NT2/D1 (cell line): ENCODE results near the gene BRINP3.

Experiments
- SUZ12 ChIP-seq: IDR thresholded peaks from 2 replicates; pipeline ENCODE4 v1.6.1; 2011; ENCODE audit not compliant: insufficient read length, insufficient read depth; ENCODE audit errors: extremely low read depth
- YY1 ChIP-seq: IDR thresholded peaks from 2 replicates; pipeline ENCODE4 v1.6.1; 2011; ENCODE audit not compliant: insufficient read length, insufficient read depth
- ZNF274 ChIP-seq: IDR thresholded peaks from 2 replicates; pipeline ENCODE4 v1.6.1; 2011; ENCODE audit warnings: mild to moderate bottlenecking, low read depth, low read length

DNA sequence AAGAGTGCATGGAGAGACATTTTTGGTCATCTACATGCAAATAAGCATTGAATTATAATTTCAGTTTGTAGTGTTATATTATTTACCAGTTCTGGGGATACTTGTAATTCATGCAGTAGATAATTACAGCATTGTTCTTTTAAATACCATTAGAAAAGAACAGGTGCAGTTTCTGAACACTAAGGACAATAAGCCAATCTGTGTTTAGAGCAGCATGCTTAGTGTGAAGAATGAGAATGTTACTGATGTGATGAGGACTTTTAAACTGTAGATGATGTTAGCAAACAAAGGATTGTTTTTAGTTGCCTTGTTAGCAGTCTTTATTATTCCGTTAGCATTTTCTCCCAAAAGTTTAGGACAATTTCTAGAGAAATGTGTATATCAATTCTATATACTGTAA, 348.3 kb downstream of the BRINP3 start:
- no peak for TF ChIP-seq YY1
- TF ChIP-seq SUZ12, result no peak
- TF ChIP-seq ZNF274, result no peak
